ENCODE data around the gene TRAPPC11. TPM values are rescaled to one million over a fixed set of nuclear protein-coding genes. Genes with fewer than 3 reads are reported as not detected.
A peak's percentile ranks its signal among the peaks of the same experiment; 100 is the strongest.

TRAPPC11 gene
- total RNA-seq, 1 donor from 2014 or later = 54.3 TPM

GRCh38 chr4:183633476-183634400 lies 25.4 kb upstream of the TRAPPC11 start:
- peaks cover 21% of the 10 kb centered on the region for H3K4me1 Mint-ChIP-seq (ENCODE audit: low read depth)
- no peak overlapping the region for H3K4me3 Mint-ChIP-seq (ENCODE audit: low read depth)
- H3K27ac Mint-ChIP-seq = no peak overlapping the region
- H3K9me3 Mint-ChIP-seq (ENCODE audit: low read depth) = no peaks in the 10 kb centered on the region
- no peak for DNase-seq (ENCODE audit: low spot score, unreplicated experiment)
- no peak for TF ChIP-seq CTCF (IDR thresholded peaks at IDR 0.05; ENCODE audit: unreplicated experiment)
- no peaks in the 10 kb centered on the region for H3K27me3 Mint-ChIP-seq
- H3K36me3 Mint-ChIP-seq (ENCODE audit: insufficient read depth) = no peaks in the 10 kb centered on the region

GRCh38 chr4:183635321-183635720 lies 23.8 kb upstream of the TRAPPC11 start:
- Mint-ChIP-seq H3K4me1 (ENCODE audit: low read depth) (peaks cover 21% of the 10 kb centered on the region), H3K9me3 (ENCODE audit: low read depth) (no peaks in the 10 kb centered on the region), H3K27ac (peak overlapping the region; percentile 4), H3K27me3 (no peaks in the 10 kb centered on the region), H3K36me3 (ENCODE audit: insufficient read depth) (no peaks in the 10 kb centered on the region), H3K4me3 (ENCODE audit: low read depth) (no peak overlapping the region)
- no peak for TF ChIP-seq CTCF (IDR thresholded peaks at IDR 0.05; ENCODE audit: unreplicated experiment)
- DNase-seq (ENCODE audit: low spot score, unreplicated experiment) = no peak

- H3K4me1 Mint-ChIP-seq (ENCODE audit: low read depth) = peaks cover 21% of the 10 kb centered on the region
- no peak overlapping the region for H3K4me3 Mint-ChIP-seq (ENCODE audit: low read depth)
- H3K27me3 Mint-ChIP-seq = no peaks in the 10 kb centered on the region
- DNase-seq (ENCODE audit: low spot score, unreplicated experiment) = no peak
- TF ChIP-seq CTCF (IDR thresholded peaks at IDR 0.05; ENCODE audit: unreplicated experiment) = no peak
- no peaks in the 10 kb centered on the region for H3K36me3 Mint-ChIP-seq (ENCODE audit: insufficient read depth)
- no peaks in the 10 kb centered on the region for H3K9me3 Mint-ChIP-seq (ENCODE audit: low read depth)
- no peak overlapping the region for H3K27ac Mint-ChIP-seq
Measured at GRCh38 chr4:183635741-183636140, 23.4 kb upstream of the TRAPPC11 start.

GRCh38 chr4:183636503-183636902 lies 22.6 kb upstream of the TRAPPC11 start:
- TF ChIP-seq CTCF (IDR thresholded peaks at IDR 0.05; ENCODE audit: unreplicated experiment) = peak; percentile 38
- peak overlapping the region; percentile 60 for H3K4me3 Mint-ChIP-seq (ENCODE audit: low read depth)
- peak overlapping the region; percentile 92 for H3K27ac Mint-ChIP-seq
- no peaks in the 10 kb centered on the region for H3K9me3 Mint-ChIP-seq (ENCODE audit: low read depth)
- DNase-seq (ENCODE audit: low spot score, unreplicated experiment) = no peak
- peaks cover 2% of the 10 kb centered on the region for H3K36me3 Mint-ChIP-seq (ENCODE audit: insufficient read depth)
- peaks cover 21% of the 10 kb centered on the region for H3K4me1 Mint-ChIP-seq (ENCODE audit: low read depth)
- H3K27me3 Mint-ChIP-seq = no peaks in the 10 kb centered on the region

GRCh38 chr4:183636923-183637322 lies 22.2 kb upstream of the TRAPPC11 start:
- peaks cover 2% of the 10 kb centered on the region for H3K36me3 Mint-ChIP-seq (ENCODE audit: insufficient read depth)
- peak overlapping the region; percentile 92 for H3K27ac Mint-ChIP-seq
- H3K9me3 Mint-ChIP-seq (ENCODE audit: low read depth) = no peaks in the 10 kb centered on the region
- H3K4me1 Mint-ChIP-seq (ENCODE audit: low read depth) = peaks cover 21% of the 10 kb centered on the region
- no peak for TF ChIP-seq CTCF (IDR thresholded peaks at IDR 0.05; ENCODE audit: unreplicated experiment)
- DNase-seq (ENCODE audit: low spot score, unreplicated experiment) = no peak
- peak overlapping the region; percentile 60 for H3K4me3 Mint-ChIP-seq (ENCODE audit: low read depth)
- H3K27me3 Mint-ChIP-seq = no peaks in the 10 kb centered on the region

Data from progenitor cell of endocrine pancreas (in vitro differentiated cells).